SJCRH30 (cell line): ENCODE data around the gene MUC5AC. TPM values are rescaled to one million over a fixed set of nuclear protein-coding genes. Genes with fewer than 3 reads are reported as not detected.

ENCODE experiments used
- DNase-seq, 2 experiments: peaks; one replicate each; pipeline ENCODE4 v3.0.0-alpha.2; 2015 to 2020
- H3K27ac ChIP-seq: fragments of 250-450 bp; sonication (Bioruptor Pico); 2 replicates; pipeline ENCODE4 v1.5.1; 2020; ENCODE audit warnings: mild to moderate bottlenecking, moderate library complexity
- H3K27me3 ChIP-seq: fragments of 250-450 bp; sonication (Bioruptor Pico); 2 replicates; pipeline ENCODE4 v1.5.1; 2020; ENCODE audit warnings: mild to moderate bottlenecking, moderate library complexity
- H3K36me3 ChIP-seq: fragments of 250-450 bp; sonication (Bioruptor Pico); 2 replicates; pipeline ENCODE4 v1.5.1; 2020; ENCODE audit warnings: mild to moderate bottlenecking, moderate library complexity
- H3K4me1 ChIP-seq: fragments of 250-450 bp; sonication (Bioruptor Pico); 2 replicates; pipeline ENCODE4 v1.5.1; 2020; ENCODE audit warnings: mild to moderate bottlenecking, moderate library complexity
- H3K4me3 ChIP-seq: fragments of 250-450 bp; sonication (Bioruptor Pico); 2 replicates; pipeline ENCODE4 v1.5.1; 2020; ENCODE audit warnings: mild to moderate bottlenecking, moderate library complexity
- H3K9me3 ChIP-seq: fragments of 250-450 bp; sonication (Bioruptor Pico); replicated peaks from 2 replicates; pipeline ENCODE4 v1.5.1; 2020; ENCODE audit warnings: mild to moderate bottlenecking, moderate library complexity
- total RNA-seq: library from RNA; depleted of rRNA; stranded (reverse); fragments of >200 nt; shearing (Covaris generic); gene quantifications from 2 replicates; pipeline ENCODE4 v1.2.3, GENCODE V29; 2014

The MUC5AC gene
- total RNA-seq, 1 experiment from 2014 or later, result not detected

DNA sequence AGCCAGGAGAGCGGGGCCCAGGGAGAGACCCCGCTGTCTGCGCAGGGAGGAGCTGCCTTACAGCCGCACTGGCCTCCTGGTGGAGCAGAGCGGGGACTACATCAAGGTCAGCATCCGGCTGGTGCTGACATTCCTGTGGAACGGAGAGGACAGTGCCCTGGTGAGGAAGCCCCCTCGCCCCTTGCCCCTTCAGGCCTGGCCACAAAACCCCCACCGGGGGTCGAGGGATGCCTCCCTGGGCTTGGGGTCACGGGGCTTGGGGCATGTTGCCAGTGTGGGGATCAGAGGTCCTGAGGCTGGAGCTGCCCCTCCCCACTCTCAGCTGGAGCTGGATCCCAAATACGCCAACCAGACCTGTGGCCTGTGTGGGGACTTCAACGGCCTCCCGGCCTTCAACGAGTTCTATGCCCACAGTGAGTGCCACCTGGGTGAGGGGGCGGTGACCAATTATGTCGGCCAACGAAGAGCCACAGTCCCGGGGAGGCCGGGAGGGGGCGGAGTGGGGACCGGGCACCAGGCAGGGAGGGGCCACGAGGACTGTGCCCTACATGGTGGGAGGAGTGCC lies 69.3 kb downstream of the MUC5AC start:
- Histone ChIP-seq H3K27ac (no peak overlapping the region), H3K9me3 (no peaks in the 10 kb centered on the region), H3K27me3 (peaks cover 13% of the 10 kb centered on the region; the same call in 1 of the 2 replicates), H3K36me3 (no peaks in the 10 kb centered on the region), H3K4me1 (no peaks in the 10 kb centered on the region), H3K4me3 (no peak overlapping the region)
- no peak for DNase-seq

DNA sequence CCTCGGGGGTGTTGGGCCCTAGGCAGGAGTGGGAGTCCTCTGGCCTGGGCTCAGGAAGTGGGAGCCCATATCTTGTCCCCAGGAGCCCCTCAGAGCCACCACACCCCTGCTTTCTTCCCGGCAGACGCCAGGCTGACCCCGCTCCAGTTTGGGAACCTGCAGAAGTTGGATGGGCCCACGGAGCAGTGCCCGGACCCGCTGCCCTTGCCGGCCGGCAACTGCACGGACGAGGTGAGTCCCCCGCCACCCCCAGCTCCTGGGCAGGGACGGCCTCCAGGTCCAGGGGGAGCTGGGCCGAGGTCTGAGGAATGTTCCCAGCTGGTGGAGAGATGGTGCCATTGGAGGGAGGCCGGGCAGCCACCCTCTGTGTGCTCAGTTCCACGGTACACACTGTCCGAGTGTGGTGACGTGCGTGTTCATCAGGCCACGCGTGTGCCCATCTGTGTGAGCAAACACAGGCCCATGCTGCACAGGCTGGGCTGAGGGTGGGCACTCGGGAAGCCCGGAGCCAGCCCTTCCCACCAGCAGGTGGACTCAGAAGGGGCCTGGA lies 69.9 kb downstream of the MUC5AC start:
- H3K27ac ChIP-seq, result no peak overlapping the region
- H3K27me3 ChIP-seq, result peaks cover 13% of the 10 kb centered on the region; the same call in 1 of the 2 replicates
- no peaks in the 10 kb centered on the region for H3K36me3 ChIP-seq
- no peak for DNase-seq
- no peaks in the 10 kb centered on the region for H3K9me3 ChIP-seq
- H3K4me1 ChIP-seq, result no peaks in the 10 kb centered on the region
- no peak overlapping the region for H3K4me3 ChIP-seq

DNA sequence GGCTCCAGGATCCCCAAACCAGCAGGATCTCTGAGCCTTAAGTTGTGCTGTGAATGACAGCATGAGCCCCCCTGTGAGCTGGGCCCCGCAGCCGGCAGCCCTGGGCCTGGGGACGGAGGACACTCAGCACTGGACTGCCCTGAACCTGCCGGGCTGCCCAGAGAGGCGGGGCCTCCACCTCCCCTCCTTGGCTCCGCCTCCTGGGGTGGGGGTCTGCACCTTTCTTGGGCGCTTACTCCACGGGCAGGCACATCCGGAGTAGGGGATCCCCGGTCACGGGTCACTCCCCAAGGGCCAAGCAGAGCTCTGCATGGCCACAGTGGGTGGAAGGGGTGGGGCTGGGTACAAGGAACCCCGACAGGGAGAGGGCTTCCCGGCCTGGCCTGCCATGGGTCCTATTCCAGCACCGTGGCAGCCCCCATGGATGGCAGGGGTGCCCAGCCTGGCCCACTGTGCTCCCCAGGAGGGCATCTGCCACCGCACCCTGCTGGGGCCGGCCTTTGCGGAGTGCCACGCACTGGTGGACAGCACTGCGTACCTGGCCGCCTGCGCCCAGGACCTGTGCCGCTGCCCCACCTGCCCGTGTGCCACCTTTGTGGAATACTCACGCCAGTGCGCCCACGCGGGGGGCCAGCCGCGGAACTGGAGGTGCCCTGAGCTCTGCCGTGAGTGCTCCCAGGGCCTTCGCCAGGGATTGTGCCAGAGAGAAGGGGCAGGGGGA lies 70.5 kb downstream of the MUC5AC start:
- H3K4me1 ChIP-seq, result no peaks in the 10 kb centered on the region
- DNase-seq, result no peak
- peaks cover 13% of the 10 kb centered on the region; the same call in 1 of the 2 replicates for H3K27me3 ChIP-seq
- H3K27ac ChIP-seq, result no peak overlapping the region
- H3K4me3 ChIP-seq, result no peak overlapping the region
- no peaks in the 10 kb centered on the region for H3K9me3 ChIP-seq
- H3K36me3 ChIP-seq, result no peaks in the 10 kb centered on the region

DNA sequence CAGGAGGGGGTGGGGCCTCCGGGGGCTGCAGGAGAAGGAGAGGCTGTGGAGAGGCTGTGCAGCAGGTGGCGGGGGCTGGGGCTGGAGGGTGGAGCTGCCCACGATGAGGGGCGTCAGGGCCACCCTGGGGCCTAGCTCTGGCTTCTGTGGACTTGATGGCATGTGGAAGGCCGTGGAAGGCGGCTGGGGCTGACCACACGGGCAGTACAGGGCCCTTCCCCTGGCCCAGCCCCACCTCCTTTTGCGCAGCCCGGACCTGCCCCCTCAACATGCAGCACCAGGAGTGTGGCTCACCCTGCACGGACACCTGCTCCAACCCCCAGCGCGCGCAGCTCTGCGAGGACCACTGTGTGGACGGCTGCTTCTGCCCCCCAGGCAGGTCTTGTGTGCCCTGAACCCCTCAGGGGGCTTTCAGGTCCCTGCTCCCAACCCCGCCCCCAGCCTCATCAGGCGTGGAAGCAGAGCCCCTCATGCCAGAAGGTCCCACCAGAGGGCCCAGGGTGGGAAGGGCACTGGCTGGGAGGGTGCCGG lies 71.2 kb downstream of the MUC5AC start:
- Histone ChIP-seq H3K27ac (no peak overlapping the region), H3K27me3 (peaks cover 13% of the 10 kb centered on the region; the same call in 1 of the 2 replicates), H3K4me1 (no peaks in the 10 kb centered on the region), H3K36me3 (no peaks in the 10 kb centered on the region), H3K9me3 (no peaks in the 10 kb centered on the region), H3K4me3 (no peak overlapping the region)
- no peak for DNase-seq

DNA sequence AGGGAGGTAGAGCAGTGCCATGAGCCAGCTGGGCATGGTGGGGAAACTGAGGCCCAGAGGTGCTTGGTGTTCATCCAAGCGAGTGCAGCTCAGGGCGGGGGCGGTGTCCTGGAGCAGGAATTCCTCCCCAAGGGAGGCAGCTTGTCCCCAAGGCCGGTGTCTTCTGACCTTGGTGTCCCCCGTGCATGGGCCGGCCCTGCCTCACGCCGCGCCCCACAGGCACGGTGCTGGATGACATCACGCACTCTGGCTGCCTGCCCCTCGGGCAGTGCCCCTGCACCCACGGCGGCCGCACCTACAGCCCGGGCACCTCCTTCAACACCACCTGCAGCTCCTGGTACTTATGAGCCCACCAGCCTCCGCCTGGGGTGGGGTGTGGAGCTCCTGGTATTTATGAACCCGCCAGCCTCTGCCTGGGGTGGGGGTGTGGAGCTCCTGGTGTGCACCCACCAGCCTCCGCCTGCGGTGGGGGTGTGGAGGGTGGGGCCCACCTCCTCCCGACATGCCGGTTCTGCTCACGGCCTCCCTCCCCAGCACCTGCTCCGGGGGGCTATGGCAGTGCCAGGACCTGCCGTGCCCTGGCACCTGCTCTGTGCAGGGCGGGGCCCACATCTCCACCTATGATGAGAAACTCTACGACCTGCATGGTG lies 71.8 kb downstream of the MUC5AC start:
- no peak for DNase-seq
- no peak overlapping the region for H3K4me3 ChIP-seq
- no peaks in the 10 kb centered on the region for H3K4me1 ChIP-seq
- no peaks in the 10 kb centered on the region for H3K36me3 ChIP-seq
- peaks cover 13% of the 10 kb centered on the region; the same call in 1 of the 2 replicates for H3K27me3 ChIP-seq
- H3K27ac ChIP-seq, result no peak overlapping the region
- no peaks in the 10 kb centered on the region for H3K9me3 ChIP-seq

DNA sequence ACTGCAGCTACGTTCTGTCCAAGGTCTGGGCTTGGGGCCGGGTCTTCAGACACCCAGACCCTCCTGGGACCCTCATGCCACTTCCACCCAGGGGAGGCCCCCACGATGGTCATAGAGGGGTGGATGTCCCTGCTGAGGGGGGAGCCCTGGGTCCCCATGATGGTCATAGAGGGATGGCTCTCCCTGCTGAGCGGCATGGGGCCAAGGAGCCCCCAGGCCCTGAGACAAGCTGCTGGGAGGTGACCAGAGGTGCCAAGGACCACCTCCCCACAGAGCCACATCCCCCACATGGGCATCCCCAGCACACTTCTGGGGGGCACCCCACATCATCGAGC lies 72.3 kb downstream of the MUC5AC start:
- no peak overlapping the region for H3K4me3 ChIP-seq
- peaks cover 13% of the 10 kb centered on the region; the same call in 1 of the 2 replicates for H3K27me3 ChIP-seq
- no peaks in the 10 kb centered on the region for H3K9me3 ChIP-seq
- no peak overlapping the region for H3K27ac ChIP-seq
- DNase-seq, result no peak
- H3K4me1 ChIP-seq, result no peaks in the 10 kb centered on the region
- H3K36me3 ChIP-seq, result no peaks in the 10 kb centered on the region

DNA sequence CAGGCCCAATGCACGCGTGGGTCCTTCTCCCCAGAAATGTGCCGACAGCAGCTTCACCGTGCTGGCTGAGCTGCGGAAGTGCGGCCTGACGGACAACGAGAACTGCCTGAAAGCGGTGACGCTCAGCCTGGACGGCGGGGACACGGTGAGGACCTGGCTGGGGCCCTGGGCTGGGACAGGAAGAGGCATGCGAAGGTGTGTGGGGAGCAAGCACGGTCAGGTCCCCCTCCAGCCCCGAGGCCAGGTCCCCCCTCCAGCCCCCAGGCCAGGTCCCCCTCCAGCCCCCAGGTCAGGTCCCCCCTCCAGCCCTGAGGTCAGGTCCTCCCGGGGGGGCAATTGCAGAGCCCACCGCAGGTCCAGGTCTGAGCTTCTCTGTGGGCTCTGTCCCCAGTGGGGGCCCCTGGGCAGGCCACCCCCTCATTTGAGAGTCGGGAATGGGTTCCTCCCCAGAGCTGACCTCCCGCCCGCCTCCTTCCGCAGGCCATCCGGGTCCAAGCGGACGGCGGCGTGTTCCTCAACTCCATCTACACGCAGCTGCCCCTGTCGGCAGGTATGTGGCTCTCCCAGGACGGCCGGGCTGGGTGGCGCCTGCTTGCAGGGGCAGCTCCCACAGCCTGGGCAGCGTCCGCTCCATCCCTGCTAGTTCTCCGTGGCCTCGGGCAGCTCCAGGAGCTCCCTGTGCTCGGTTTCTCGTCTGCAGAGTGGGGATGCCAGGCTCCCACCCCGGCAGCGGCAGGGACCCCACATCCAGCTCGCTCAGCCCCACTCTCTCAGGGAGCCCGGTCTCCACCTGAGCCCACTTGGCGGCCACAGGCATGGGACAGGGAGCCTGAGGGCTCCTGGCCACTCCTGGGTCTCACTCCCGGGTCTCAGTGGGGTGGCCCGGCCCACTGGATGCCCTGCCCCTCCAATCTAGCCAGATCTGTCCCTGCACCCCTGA lies 73.0 kb downstream of the MUC5AC start:
- DNase-seq, result no peak
- no peaks in the 10 kb centered on the region for H3K4me1 ChIP-seq
- no peak overlapping the region for H3K27ac ChIP-seq
- no peaks in the 10 kb centered on the region for H3K9me3 ChIP-seq
- H3K36me3 ChIP-seq, result no peaks in the 10 kb centered on the region
- H3K4me3 ChIP-seq, result no peak overlapping the region
- peaks cover 10% of the 10 kb centered on the region; the same call in 1 of the 2 replicates for H3K27me3 ChIP-seq

DNA sequence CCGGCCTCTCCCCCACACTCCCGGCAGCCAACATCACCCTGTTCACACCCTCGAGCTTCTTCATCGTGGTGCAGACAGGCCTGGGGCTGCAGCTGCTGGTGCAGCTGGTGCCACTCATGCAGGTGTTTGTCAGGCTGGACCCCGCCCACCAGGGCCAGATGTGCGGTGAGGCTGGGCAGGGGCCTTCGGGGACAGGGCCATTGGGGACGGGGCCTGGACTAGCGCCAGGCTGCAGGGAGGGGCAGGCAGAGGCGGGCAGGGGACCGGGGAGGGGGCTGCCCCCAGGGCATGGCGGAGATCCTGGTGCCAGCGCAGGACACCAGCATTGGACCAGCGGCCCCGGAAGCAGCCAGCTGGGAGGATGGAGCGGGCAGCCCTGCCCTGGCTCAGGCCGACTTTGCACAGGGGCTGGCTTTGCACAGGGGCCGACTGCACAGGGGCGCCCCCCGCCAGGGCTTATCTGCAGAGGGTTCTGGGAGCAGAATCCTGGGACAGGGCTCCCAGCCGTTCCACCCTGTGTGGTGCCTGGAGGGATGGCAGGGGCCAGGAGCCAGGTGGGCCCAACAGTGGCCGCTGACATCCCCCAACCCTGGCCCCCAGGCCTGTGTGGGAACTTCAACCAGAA lies 73.8 kb downstream of the MUC5AC start:
- DNase-seq, result no peak
- Histone ChIP-seq H3K4me1 (no peaks in the 10 kb centered on the region), H3K27ac (no peak overlapping the region)

DNA sequence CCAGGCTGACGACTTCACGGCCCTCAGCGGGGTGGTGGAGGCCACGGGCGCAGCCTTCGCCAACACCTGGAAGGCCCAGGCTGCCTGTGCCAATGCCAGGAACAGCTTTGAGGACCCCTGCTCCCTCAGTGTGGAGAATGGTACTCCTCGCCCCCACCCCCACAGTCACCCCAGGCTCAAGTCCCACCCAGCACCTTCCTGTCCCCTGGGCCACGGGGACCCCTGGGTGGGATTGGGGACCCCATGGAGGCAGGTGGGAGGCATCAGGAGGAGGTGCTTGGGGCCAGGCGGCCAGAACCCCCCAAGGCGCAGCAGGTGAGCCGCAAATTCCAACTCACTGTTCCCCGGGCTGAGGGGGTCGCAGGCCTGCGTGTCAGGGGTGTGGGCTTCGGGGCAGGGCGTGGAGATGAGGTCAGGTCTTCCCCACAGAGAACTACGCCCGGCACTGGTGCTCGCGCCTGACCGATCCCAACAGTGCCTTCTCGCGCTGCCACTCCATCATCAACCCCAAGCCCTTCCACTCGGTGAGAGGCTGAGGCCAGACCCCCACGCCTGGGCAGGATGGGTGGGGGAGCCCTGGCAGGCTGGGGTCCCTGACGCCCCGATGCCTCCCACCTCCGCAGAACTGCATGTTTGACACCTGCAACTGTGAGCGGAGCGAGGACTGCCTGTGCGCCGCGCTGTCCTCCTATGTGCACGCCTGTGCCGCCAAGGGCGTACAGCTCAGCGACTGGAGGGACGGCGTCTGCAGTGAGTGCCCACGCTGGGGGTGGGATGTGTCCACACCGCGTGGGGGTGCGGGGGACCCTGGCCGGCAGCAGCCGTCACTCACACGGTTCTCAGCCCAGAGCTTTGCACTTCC lies 74.5 kb downstream of the MUC5AC start:
- Histone ChIP-seq H3K4me1 (no peaks in the 10 kb centered on the region), H3K4me3 (no peak overlapping the region), H3K27ac (no peak overlapping the region), H3K36me3 (no peaks in the 10 kb centered on the region), H3K27me3 (0 out of 2 replicates have a peak, but pooled peaks cover 6% of the 10 kb centered on the region), H3K9me3 (no peaks in the 10 kb centered on the region)
- no peak for DNase-seq

More for the DNA sequence above, 73.8 kb downstream of the MUC5AC start:
- 0 out of 2 replicates have a peak, but pooled peaks cover 6% of the 10 kb centered on the region for H3K27me3 ChIP-seq
- H3K9me3 ChIP-seq, result no peaks in the 10 kb centered on the region
- no peak overlapping the region for H3K4me3 ChIP-seq
- H3K36me3 ChIP-seq, result no peaks in the 10 kb centered on the region

DNA sequence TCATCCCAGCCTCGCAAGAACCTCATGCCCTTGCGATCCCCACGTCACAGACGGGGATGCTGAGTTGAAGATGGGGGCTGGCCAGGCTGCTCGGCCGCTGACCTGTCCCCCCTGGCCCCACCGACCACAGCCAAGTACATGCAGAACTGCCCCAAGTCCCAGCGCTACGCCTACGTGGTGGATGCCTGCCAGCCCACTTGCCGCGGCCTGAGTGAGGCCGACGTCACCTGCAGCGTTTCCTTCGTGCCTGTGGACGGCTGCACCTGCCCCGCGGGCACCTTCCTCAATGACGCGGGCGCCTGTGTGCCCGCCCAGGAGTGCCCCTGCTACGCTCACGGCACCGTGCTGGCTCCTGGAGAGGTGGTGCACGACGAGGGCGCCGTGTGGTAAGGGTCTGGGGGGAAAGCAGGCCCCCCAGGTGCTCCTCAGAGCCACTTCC lies 75.1 kb downstream of the MUC5AC start:
- no peaks in the 10 kb centered on the region for H3K9me3 ChIP-seq
- H3K27me3 ChIP-seq, result 0 out of 2 replicates have a peak, but pooled peaks cover 6% of the 10 kb centered on the region
- no peak overlapping the region for H3K4me3 ChIP-seq
- H3K4me1 ChIP-seq, result no peaks in the 10 kb centered on the region
- no peak overlapping the region for H3K27ac ChIP-seq
- no peaks in the 10 kb centered on the region for H3K36me3 ChIP-seq
- DNase-seq, result no peak

DNA sequence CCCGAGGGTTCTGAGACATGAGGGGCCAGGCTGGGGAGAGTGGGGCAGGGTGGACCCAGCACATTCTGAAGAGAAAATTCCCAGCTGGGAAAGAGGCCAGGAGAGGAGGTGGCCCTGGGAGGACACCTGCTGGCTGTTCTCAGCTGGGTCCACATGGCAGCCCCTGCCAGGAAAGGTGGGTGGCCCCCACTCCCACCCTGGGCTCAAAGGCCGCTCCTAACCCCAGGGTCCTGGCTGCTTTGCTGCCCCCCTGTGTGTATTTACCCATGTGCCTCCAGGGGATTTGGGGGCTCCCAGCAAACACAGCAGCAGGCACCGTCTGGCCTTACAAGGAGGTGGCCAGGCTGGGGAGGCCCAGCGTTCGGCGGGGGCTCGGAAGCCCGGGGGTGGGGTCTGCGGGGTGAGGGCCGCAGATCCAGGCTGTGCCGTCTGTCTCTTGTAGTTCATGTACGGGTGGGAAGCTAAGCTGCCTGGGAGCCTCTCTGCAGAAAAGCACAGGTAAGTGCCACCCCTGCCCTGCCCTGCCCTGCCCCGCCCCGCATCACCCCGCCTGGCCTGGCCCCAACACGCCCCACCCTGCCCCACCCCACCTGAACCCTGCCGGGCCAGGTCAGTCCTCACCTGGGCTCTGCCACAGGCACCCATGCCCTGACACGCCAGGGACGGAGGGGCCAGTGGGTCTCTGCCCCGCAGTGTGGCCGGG lies 75.7 kb downstream of the MUC5AC start:
- H3K4me3 ChIP-seq, result no peak overlapping the region
- 0 out of 2 replicates have a peak, but pooled peaks cover 6% of the 10 kb centered on the region for H3K27me3 ChIP-seq
- H3K27ac ChIP-seq, result no peak overlapping the region
- no peaks in the 10 kb centered on the region for H3K36me3 ChIP-seq
- no peak for DNase-seq
- no peaks in the 10 kb centered on the region for H3K9me3 ChIP-seq
- H3K4me1 ChIP-seq, result no peaks in the 10 kb centered on the region

DNA sequence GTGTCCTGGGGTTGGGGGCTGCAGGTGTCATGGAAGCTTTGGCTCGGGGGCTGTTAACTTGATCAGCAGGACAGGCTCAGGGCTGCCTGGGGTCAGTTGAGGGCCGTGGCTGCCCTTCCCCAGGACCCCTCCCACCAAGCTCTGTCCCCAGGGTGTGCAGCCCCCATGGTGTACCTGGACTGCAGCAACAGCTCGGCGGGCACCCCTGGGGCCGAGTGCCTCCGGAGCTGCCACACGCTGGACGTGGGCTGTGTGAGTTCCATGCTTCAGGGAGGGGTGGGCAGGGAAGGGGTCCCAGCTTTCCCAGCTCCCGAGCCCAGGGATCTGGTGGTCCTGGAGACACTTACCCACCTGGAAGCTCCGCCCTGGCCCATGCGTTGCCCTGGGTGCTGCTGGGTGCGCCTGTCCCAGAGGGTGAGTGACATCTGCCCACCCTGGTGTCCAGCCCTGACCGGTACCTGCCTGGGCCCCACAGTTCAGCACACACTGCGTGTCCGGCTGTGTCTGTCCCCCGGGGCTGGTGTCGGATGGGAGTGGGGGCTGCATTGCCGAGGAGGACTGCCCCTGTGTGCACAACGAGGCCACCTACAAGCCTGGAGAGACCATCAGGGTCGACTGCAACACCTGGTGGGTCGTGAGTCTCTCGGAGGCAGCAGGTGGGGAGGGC lies 76.4 kb downstream of the MUC5AC start:
- no peaks in the 10 kb centered on the region for H3K4me1 ChIP-seq
- H3K9me3 ChIP-seq, result no peaks in the 10 kb centered on the region
- DNase-seq, result no peak
- H3K27ac ChIP-seq, result no peak overlapping the region
- H3K36me3 ChIP-seq, result no peaks in the 10 kb centered on the region
- 0 out of 2 replicates have a peak, but pooled peaks cover 6% of the 10 kb centered on the region for H3K27me3 ChIP-seq
- no peak overlapping the region for H3K4me3 ChIP-seq
